ENCODE results near the gene STYXL1. TPM values are rescaled to one million over a fixed set of nuclear protein-coding genes. Genes with fewer than 3 reads are reported as not detected.
"Not testable (repeated sequence)": the region's sequence is repeated elsewhere in the genome, so short reads cannot be mapped to it uniquely, and the experiment has no call there.

STYXL1 gene
- total RNA-seq, 1 donor from 2014 or later, result 71.7 TPM

DNA sequence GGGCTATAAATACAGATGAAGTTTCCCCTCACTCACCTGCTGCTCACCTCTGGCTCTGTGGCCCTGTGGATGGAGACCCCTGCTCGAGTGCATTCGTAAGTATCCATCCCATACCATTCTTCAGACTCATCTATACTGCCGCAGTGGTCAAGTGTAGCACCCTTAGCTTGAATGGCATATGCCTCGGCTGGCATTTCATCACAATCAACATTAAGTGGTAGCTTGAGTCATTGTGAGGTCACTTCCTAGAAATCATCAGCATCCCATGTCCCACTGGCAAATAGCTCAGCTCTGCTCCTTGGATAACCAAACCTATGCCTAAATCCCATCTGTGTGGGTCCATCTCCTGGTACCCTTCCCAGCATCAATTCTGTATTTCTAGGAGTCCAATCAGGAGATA lies 38.3 kb upstream of the STYXL1 start:
- Histone ChIP-seq H3K4me3 (ENCODE audit: low read depth, low read length) (no peak overlapping the region), H3K27me3 (ENCODE audit: control insufficient read depth, insufficient read depth, low read length) (no peaks in the 10 kb centered on the region), H3K36me3 (ENCODE audit: control insufficient read depth, insufficient read depth, low read length) (no peaks in the 10 kb centered on the region)
- DNase-seq (ENCODE audit: low read depth), result no peak
- TF ChIP-seq CTCF (IDR thresholded peaks at IDR 0.05; ENCODE audit: insufficient read depth, low read length, poor library complexity, severe bottlenecking), result no peak

- H3K4me3 ChIP-seq (ENCODE audit: low read depth, low read length); H3K27me3 ChIP-seq (ENCODE audit: control insufficient read depth, insufficient read depth, low read length); DNase-seq (ENCODE audit: low read depth); H3K36me3 ChIP-seq (ENCODE audit: control insufficient read depth, insufficient read depth, low read length): not testable (repeated sequence)
Measured at GRCh38 chr7:76084115-76084514, 36.3 kb upstream of the STYXL1 start.

DNA sequence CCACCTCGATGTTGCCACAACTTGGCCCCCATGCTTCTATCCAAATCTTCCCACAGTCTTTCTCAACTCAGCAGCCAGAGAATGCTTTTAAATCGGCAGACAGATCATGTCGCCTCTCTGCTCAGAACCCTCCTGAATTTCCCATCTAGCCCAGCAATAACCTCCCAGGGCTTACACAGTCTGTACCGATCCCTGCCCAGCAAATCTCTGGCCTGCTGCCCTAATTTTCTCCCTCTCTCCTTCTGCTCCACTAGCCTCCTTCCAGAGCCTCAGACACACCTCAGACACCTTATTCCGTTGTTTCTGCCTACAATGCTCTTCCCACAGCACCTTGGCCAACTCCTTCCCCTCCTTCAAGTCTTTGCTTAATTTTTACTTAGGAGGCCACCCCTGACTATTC lies 32.4 kb upstream of the STYXL1 start:
- DNase-seq (ENCODE audit: low read depth), result no peak
- H3K36me3 ChIP-seq (ENCODE audit: control insufficient read depth, insufficient read depth, low read length), result no peaks in the 10 kb centered on the region
- TF ChIP-seq CTCF (IDR thresholded peaks at IDR 0.05; ENCODE audit: insufficient read depth, low read length, poor library complexity, severe bottlenecking), result no peak

GRCh38 chr7:76077435-76077834 lies 29.6 kb upstream of the STYXL1 start:
- TF ChIP-seq CTCF (IDR thresholded peaks at IDR 0.05; ENCODE audit: insufficient read depth, low read length, poor library complexity, severe bottlenecking), result no peak
- no peak for DNase-seq (ENCODE audit: low read depth)
- Histone ChIP-seq H3K36me3 (ENCODE audit: control insufficient read depth, insufficient read depth, low read length) (no peaks in the 10 kb centered on the region), H3K27me3 (ENCODE audit: control insufficient read depth, insufficient read depth, low read length) (no peaks in the 10 kb centered on the region), H3K4me3 (ENCODE audit: low read depth, low read length) (no peak overlapping the region)

More for the DNA sequence above, 32.4 kb upstream of the STYXL1 start:
- H3K27me3 ChIP-seq (ENCODE audit: control insufficient read depth, insufficient read depth, low read length), result no peaks in the 10 kb centered on the region
- no peak overlapping the region for H3K4me3 ChIP-seq (ENCODE audit: low read depth, low read length)

DNA sequence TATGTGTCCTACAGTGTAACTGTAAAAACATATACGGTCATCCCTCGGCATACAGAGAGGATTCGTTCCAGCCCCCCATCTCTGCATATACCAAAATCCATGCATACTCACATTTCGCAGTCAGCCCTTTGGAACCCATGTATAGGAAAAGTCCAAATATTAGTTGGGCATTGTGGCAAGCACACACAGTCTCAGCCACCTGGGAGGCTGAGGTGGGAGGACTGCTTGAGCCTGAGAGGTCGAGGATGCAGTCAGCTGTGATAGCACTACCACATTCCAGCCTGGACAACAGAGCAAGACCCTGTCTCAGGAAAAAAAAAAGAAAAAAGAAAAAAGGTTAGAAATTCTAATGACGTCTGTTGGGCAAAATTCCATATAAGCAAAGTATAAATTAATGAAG lies 29.2 kb upstream of the STYXL1 start:
- Histone ChIP-seq H3K36me3 (ENCODE audit: control insufficient read depth, insufficient read depth, low read length) (no peaks in the 10 kb centered on the region), H3K27me3 (ENCODE audit: control insufficient read depth, insufficient read depth, low read length) (no peaks in the 10 kb centered on the region), H3K4me3 (ENCODE audit: low read depth, low read length) (no peak overlapping the region)
- no peak for TF ChIP-seq CTCF (IDR thresholded peaks at IDR 0.05; ENCODE audit: insufficient read depth, low read length, poor library complexity, severe bottlenecking)
- DNase-seq (ENCODE audit: low read depth), result no peak

DNA sequence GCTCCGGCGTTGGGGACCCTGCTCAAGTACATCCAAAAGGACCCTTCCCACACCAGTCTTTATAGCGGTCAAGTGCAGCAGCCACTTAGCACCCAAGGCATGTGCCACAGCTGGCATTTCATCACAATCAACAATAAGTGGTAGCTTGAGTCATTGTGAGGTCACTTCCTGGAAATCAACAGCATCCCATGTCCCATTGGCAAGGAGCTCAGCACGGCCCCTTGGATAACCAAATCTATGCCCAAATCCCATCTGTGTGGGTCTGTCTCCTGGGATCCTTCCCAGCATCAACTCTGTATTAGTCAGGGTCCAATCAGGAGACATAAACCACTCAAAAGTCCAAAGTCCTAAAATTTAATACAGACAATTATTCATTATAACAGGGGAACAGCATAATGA lies 27.2 kb upstream of the STYXL1 start:
- no peaks in the 10 kb centered on the region for H3K27me3 ChIP-seq (ENCODE audit: control insufficient read depth, insufficient read depth, low read length)
- no peak overlapping the region for H3K4me3 ChIP-seq (ENCODE audit: low read depth, low read length)
- DNase-seq (ENCODE audit: low read depth), result no peak
- no peak for TF ChIP-seq CTCF (IDR thresholded peaks at IDR 0.05; ENCODE audit: insufficient read depth, low read length, poor library complexity, severe bottlenecking)
- no peaks in the 10 kb centered on the region for H3K36me3 ChIP-seq (ENCODE audit: control insufficient read depth, insufficient read depth, low read length)

Data from kidney epithelial cell (primary cell).